Uterus (tissue), 2 donors: ENCODE measurements around the gene CCDC91.

Experiments
- POLR2A ChIP-seq, 2 donors: fragments of 450-650 bp; IDR thresholded peaks; one replicate each; pipeline ENCODE4 v1.6.1; 2016; ENCODE audit warnings: antibody characterized with exemption in 2 of 2, mild to moderate bottlenecking in 1 of 2, moderate library complexity in 1 of 2
- TF ChIP-seq, protein P1 (sequence below), 4 experiments: fragments of 200-600 bp in 2 of 4; fragments of 450-650 bp in 2 of 4; sonication (generic) in 2 of 4; IDR thresholded peaks; one replicate each; pipeline ENCODE4 v1.5.1; 2016 to 2019; ENCODE audit warnings: antibody characterized with exemption in 4 of 4, mild to moderate bottlenecking in 2 of 4, moderate library complexity in 1 of 4

DNA sequence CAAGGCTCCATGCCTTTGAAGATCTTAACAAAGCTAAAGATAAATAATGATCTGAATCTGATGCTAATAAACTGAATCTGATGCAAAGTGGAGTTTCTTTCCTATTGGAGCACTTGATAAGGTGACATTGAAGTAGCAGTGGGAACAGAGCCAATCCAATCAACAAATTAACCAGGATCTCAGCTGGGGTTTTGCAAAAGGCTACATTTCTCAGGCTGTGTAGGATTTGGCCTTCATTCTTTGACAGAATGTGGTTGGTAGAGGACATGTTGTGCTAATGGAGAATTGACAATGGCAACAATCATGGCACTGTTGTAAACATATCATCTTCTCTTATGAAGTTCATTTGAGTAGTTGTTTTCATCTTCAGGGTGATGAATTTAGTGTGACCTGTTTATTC is 164.9 kb downstream of the CCDC91 start:
- TF ChIP-seq, protein P1, sequence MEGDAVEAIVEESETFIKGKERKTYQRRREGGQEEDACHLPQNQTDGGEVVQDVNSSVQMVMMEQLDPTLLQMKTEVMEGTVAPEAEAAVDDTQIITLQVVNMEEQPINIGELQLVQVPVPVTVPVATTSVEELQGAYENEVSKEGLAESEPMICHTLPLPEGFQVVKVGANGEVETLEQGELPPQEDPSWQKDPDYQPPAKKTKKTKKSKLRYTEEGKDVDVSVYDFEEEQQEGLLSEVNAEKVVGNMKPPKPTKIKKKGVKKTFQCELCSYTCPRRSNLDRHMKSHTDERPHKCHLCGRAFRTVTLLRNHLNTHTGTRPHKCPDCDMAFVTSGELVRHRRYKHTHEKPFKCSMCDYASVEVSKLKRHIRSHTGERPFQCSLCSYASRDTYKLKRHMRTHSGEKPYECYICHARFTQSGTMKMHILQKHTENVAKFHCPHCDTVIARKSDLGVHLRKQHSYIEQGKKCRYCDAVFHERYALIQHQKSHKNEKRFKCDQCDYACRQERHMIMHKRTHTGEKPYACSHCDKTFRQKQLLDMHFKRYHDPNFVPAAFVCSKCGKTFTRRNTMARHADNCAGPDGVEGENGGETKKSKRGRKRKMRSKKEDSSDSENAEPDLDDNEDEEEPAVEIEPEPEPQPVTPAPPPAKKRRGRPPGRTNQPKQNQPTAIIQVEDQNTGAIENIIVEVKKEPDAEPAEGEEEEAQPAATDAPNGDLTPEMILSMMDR (IDR thresholded peaks at IDR 0.05), result no peak
- TF ChIP-seq POLR2A (IDR thresholded peaks at IDR 0.05), result no peak
